Measurements from ENCODE around the gene DHX8. TPM values are rescaled to one million over a fixed set of nuclear protein-coding genes. Genes with fewer than 3 reads are reported as not detected.
"Not testable (repeated sequence)": the region's sequence is repeated elsewhere in the genome, so short reads cannot be mapped to it uniquely, and the experiment has no call there.

DHX8 gene
- total and polyA plus RNA-seq, 2 of the 8 experiments (the other 6 are each of a cell fraction or from before 2014, with no cell fraction given), result 30.5 to 59.4 TPM

DNA sequence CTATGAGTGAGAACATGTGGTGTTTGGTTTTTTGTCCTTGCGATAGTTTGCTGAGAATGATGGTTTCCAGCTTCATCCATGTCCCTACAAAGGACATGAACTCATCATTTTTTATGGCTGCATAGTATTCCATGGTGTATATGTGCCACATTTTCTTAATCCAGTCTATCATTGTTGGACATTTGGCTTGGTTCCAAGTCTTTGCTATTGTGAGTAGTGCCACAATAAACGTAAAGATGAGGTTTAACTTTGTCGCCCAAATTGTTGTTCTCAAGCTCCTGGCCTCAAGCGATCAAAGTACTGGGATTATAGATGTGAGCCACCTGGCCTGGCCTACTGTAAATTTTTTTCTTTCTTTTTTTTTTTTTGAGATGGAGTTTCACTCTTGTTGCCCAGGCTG lies 21.2 kb upstream of the DHX8 start:
- FAIRE-seq; H4K8ac ChIP-seq (ENCODE audit: extremely low read depth, insufficient read depth, low read length); H3K23me2 ChIP-seq (ENCODE audit: low read depth, low read length); H3K79me2 ChIP-seq (ENCODE audit: control insufficient read depth in 1 of 2, insufficient read depth in 2 of 2, low read length in 2 of 2); H3K36me3 ChIP-seq (ENCODE audit: control insufficient read depth in 2 of 4, insufficient read depth in 4 of 4, low read length in 3 of 4); H3K4me1 ChIP-seq (replicated peaks in 1 of 4; ENCODE audit: control insufficient read depth in 3 of 4, insufficient read depth in 4 of 4, low read length in 3 of 4); H3K9ac ChIP-seq (replicated peaks in 1 of 4; ENCODE audit: extremely low read depth in 1 of 4, low read depth in 3 of 4, low read length in 3 of 4); H3K4me2 ChIP-seq (ENCODE audit: insufficient read depth in 1 of 2, low read depth in 2 of 2, low read length in 2 of 2); H3K79me1 ChIP-seq (ENCODE audit: low read depth, low read length); H2BK15ac ChIP-seq (ENCODE audit: low read length); H4K91ac ChIP-seq (replicated peaks; ENCODE audit: insufficient read length, low read length); H3K27me3 ChIP-seq (replicated peaks in 1 of 4; ENCODE audit: control insufficient read depth in 3 of 4, extremely low read depth in 1 of 4, insufficient read depth in 3 of 4, low read length in 3 of 4); H2BK20ac ChIP-seq (ENCODE audit: low read length); H4K20me1 ChIP-seq (replicated peaks in 1 of 2; ENCODE audit: control insufficient read depth in 1 of 2, insufficient read depth in 2 of 2, low read length in 2 of 2); DNase-seq (ENCODE audit: low read depth in 1 of 2, low spot score in 2 of 2); H3K4me3 ChIP-seq (ENCODE audit: extremely low read depth in 1 of 4, insufficient read depth in 2 of 4, low read depth in 3 of 4, low read length in 4 of 4); POLR2A ChIA-PET (ENCODE audit: partially characterized antibody); H3K9me3 ChIP-seq (ENCODE audit: insufficient read depth in 2 of 2, low read depth in 1 of 2, low read length in 1 of 2); H2AFZ ChIP-seq (ENCODE audit: low read length); H2BK12ac ChIP-seq (ENCODE audit: low read depth, low read length); H3K4ac ChIP-seq (replicated peaks; ENCODE audit: insufficient read length, low read depth, low read length); H3K18ac ChIP-seq (ENCODE audit: extremely low read depth, low read length); H3K23ac ChIP-seq (ENCODE audit: insufficient read length); H2BK120ac ChIP-seq (replicated peaks; ENCODE audit: low read depth, low read length); H3K14ac ChIP-seq (ENCODE audit: insufficient read length); H4K5ac ChIP-seq (ENCODE audit: insufficient read length, low read depth, low read length); H2BK5ac ChIP-seq (ENCODE audit: low read depth, low read length); H3K27ac ChIP-seq (ENCODE audit: low read depth, low read length); H2AK5ac ChIP-seq (ENCODE audit: low read depth, low read length); H3K56ac ChIP-seq (replicated peaks; ENCODE audit: insufficient read length, low read depth, low read length): not testable (repeated sequence)
- 97% methylated on average over 3 of the region's 4 CpGs; no CpG with 5 or more reads in 1 of the 2 experiments for WGBS, 2 experiments (ENCODE audit: extremely low coverage in 1 of 2, insufficient coverage in 1 of 2, insufficient read length in 1 of 2, insufficient replicate concordance in 2 of 2, low coverage in 1 of 2, low lambda C conversion rate in 2 of 2, missing lambda C conversion rate in 1 of 2)
- CTCF ChIA-PET (ENCODE audit: partially characterized antibody), result interaction anchor here (0.6 to 1.8 kb wide), 2 partner anchors 69 to 74 kb away, joined by 3 to 7 read pairs; no protein-coding TSS in a partner anchor

Data from H1 (cell line).